ENCODE results near the gene OPRL1. TPM values are rescaled to one million over a fixed set of nuclear protein-coding genes. Genes with fewer than 3 reads are reported as not detected.

The OPRL1 gene
- total RNA-seq, 4 donors from 2014 or later = 0.34 to 0.91 (median 0.76) TPM; not detected in 1

- 91% methylated on average over 7 of the region's 7 CpGs; no CpG with 5 or more reads in 1 of the 2 donors for WGBS, 2 donors
Measured at GRCh38 chr20:64149141-64149540, 69.3 kb downstream of the OPRL1 start.

GRCh38 chr20:64149809-64150560 lies 70.1 kb downstream of the OPRL1 start:
- no peak for TF ChIP-seq CTCF (IDR thresholded peaks at IDR 0.05)
- TF ChIP-seq POLR2A (IDR thresholded peaks at IDR 0.05) = no peak
- peaks cover 5 to 18% (median 9%) of the 10 kb centered on the region in 3 donors for H3K4me1 ChIP-seq
- peaks cover 0 to 48% (median 0%) of the 10 kb centered on the region in 4 donors for H3K27me3 ChIP-seq
- no peak for DNase-seq
- H3K27ac ChIP-seq = no peak overlapping the region
- H3K9me3 ChIP-seq = peaks cover 0 to 12% (median 6%) of the 10 kb centered on the region in 3 donors
- intact Hi-C loops (cut with DNase I) = no loop called here
- H3K4me3 ChIP-seq = no peak overlapping the region
- H3K36me3 ChIP-seq = no peaks in the 10 kb centered on the region
- WGBS, 2 donors = 84 to 87% methylated on average over 26 of the region's 26 CpGs

More at GRCh38 chr20:64149141-64149540, 69.3 kb downstream of the OPRL1 start:
- Histone ChIP-seq H3K36me3 (no peaks in the 10 kb centered on the region), H3K9me3 (peaks cover 0 to 17% (median 10%) of the 10 kb centered on the region in 3 donors), H3K4me3 (no peak overlapping the region), H3K27ac (no peak overlapping the region), H3K4me1 (peaks cover 5 to 18% (median 9%) of the 10 kb centered on the region in 3 donors), H3K27me3 (peaks cover 0 to 41% (median 0%) of the 10 kb centered on the region in 4 donors)
- TF ChIP-seq CTCF (IDR thresholded peaks at IDR 0.05) (no peak), POLR2A (IDR thresholded peaks at IDR 0.05) (no peak)
- no peak for DNase-seq
- intact Hi-C loops (cut with DNase I) = no loop called here

Small RNAs within 50 kb of the gene (small RNA-seq; reads per million reads assigned to genes)
- gene AL355803.1 = 0 reads per million in 4 donors
- 0 reads per million in 4 donors for gene MIR6813

Other genes with a start within 250 kb of the OPRL1 start
- gene ZBTB46, start 248.8 kb upstream of the OPRL1 start, total RNA-seq = 1 to 10 TPM in 3 of 4 donors, under 1 TPM in 1; 0.79 to 4.2 (median 2.0) TPM
- gene ABHD16B, start 218.6 kb upstream of the OPRL1 start, total RNA-seq = not detected
- 100 to 1,000 TPM in 3 of 4 donors, 10 to 100 TPM in 1; 97.1 to 124 (median 116) TPM for gene TPD52L2, start 214.8 kb upstream of the OPRL1 start, total RNA-seq
- 10 to 100 TPM; 58.7 to 89.5 (median 75.4) TPM for gene DNAJC5, start 185.0 kb upstream of the OPRL1 start, total RNA-seq
- 10 to 100 TPM; 23.1 to 38.0 (median 25.6) TPM for gene UCKL1, start 123.7 kb upstream of the OPRL1 start, total RNA-seq
- 10 to 100 TPM; 10.7 to 17.6 (median 14.2) TPM for gene ZNF512B, start 110.2 kb upstream of the OPRL1 start, total RNA-seq
- 10 to 100 TPM in 1 of 4 donors, 1 to 10 TPM in 3; 5.1 to 15.9 (median 6.8) TPM for gene SAMD10, start 100.4 kb upstream of the OPRL1 start, total RNA-seq
- gene PRPF6, start 99.0 kb upstream of the OPRL1 start, total RNA-seq = 10 to 100 TPM; 34.1 to 57.4 (median 45.8) TPM
- under 1 TPM in 3 of 4 donors, not detected in 1; 0.26 to 0.57 (median 0.57) TPM for gene C20orf204, start 43.9 kb upstream of the OPRL1 start, total RNA-seq
- gene SOX18, start 30.4 kb upstream of the OPRL1 start, total RNA-seq = 1 to 10 TPM; 1.3 to 4.5 (median 3.9) TPM
- gene TCEA2, start 16.9 kb upstream of the OPRL1 start, total RNA-seq = 10 to 100 TPM in 2 of 4 donors, 1 to 10 TPM in 2; 1.8 to 25.2 (median 8.9) TPM
- gene RGS19, start 564 bp upstream of the OPRL1 start, total RNA-seq = 10 to 100 TPM in 3 of 4 donors, 1 to 10 TPM in 1; 7.4 to 14.4 (median 11.0) TPM
- gene LKAAEAR1, start 4.3 kb downstream of the OPRL1 start, total RNA-seq = not detected
- not detected for gene NPBWR2, start 27.5 kb downstream of the OPRL1 start, total RNA-seq
- not detected for gene MYT1, start 84.4 kb downstream of the OPRL1 start, total RNA-seq
- 10 to 100 TPM; 34.5 to 58.9 (median 47.8) TPM for gene PCMTD2, start 175.7 kb downstream of the OPRL1 start, total RNA-seq

Measured in esophagus squamous epithelium (tissue), 5 donors.